Fibroblast of skin of left biceps (primary cell): ENCODE measurements around the gene PAX5.

Source experiments
- DNase-seq, 2 experiments: peaks; one replicate each; pipeline ENCODE4 v3.0.0-alpha.2; 2013; ENCODE audit warnings: low read depth in 2 of 2

Gene PAX5

GRCh38 chr9:36837431-36838405 is 196.3 kb downstream of the PAX5 start:
- DNase-seq: no peak

GRCh38 chr9:36836486-36836885 is 197.6 kb downstream of the PAX5 start:
- DNase-seq: no peak

GRCh38 chr9:36835271-36835996 is 198.6 kb downstream of the PAX5 start:
- no peak for DNase-seq

GRCh38 chr9:36834736-36835135 is 199.3 kb downstream of the PAX5 start:
- DNase-seq: no peak

- no peak for DNase-seq
These were observed 200.1 kb downstream of the PAX5 start for GRCh38 chr9:36833954-36834353.

- DNase-seq: no peak
These were observed 201.8 kb downstream of the PAX5 start for GRCh38 chr9:36832164-36832795.

GRCh38 chr9:36831381-36832161 is 202.5 kb downstream of the PAX5 start:
- no peak for DNase-seq

- no peak for DNase-seq
These were observed 205.5 kb downstream of the PAX5 start for GRCh38 chr9:36828611-36829013.

GRCh38 chr9:36827593-36827992 is 206.5 kb downstream of the PAX5 start:
- DNase-seq: no peak

GRCh38 chr9:36826581-36826980 is 207.5 kb downstream of the PAX5 start:
- DNase-seq: no peak

GRCh38 chr9:36825179-36825578 is 208.9 kb downstream of the PAX5 start:
- DNase-seq: no peak

- no peak for DNase-seq
These were observed 210.1 kb downstream of the PAX5 start for GRCh38 chr9:36823934-36824333.

- no peak for DNase-seq
These were observed 210.6 kb downstream of the PAX5 start for GRCh38 chr9:36823466-36823865.

- no peak for DNase-seq
These were observed 211.9 kb downstream of the PAX5 start for GRCh38 chr9:36822201-36822600.

- no peak for DNase-seq
These were observed 213.6 kb downstream of the PAX5 start for GRCh38 chr9:36820392-36820861.

GRCh38 chr9:36818965-36819870 is 214.8 kb downstream of the PAX5 start:
- DNase-seq: no peak

- no peak for DNase-seq
These were observed 215.7 kb downstream of the PAX5 start for GRCh38 chr9:36818242-36818938.

- DNase-seq: no peak
These were observed 216.8 kb downstream of the PAX5 start for GRCh38 chr9:36817160-36817834.

GRCh38 chr9:36816371-36816770 is 217.7 kb downstream of the PAX5 start:
- DNase-seq: no peak
